IMR-90 (cell line): Measurements from ENCODE around the gene SLC17A8. TPM values are rescaled to one million over a fixed set of nuclear protein-coding genes. Genes with fewer than 3 reads are reported as not detected.
"Not testable (repeated sequence)": the region's sequence is repeated elsewhere in the genome, so short reads cannot be mapped to it uniquely, and the experiment has no call there.

Experiments used
- ATAC-seq: fragments of 200-7000 bp; cut with Tn5 transposase; 2 replicates; pipeline ENCODE4 v1.9.1; 2020; ENCODE audit warnings: low read depth, mild to moderate bottlenecking, moderate library complexity
- BruUV-seq: library from RNA; stranded (reverse); fragments of 400-500 nt; replicated peaks from 2 replicates; lab custom pipeline; 2021; lab: Mats Ljungman, UMichigan
- CTCF ChIA-PET: fragments of 300-600 bp; formaldehyde crosslinking; extraction: SDS; loops from one replicate; lab custom pipeline; 2021; ENCODE audit warnings: antibody characterized with exemption; lab: Yijun Ruan, JAX
- POLR2A ChIA-PET: fragments of 300-600 bp; sonication (Branson Sonifier 250); formaldehyde crosslinking; loops from one replicate; lab custom pipeline; 2022; ENCODE audit warnings: antibody characterized with exemption; ENCODE audit not compliant: unreplicated experiment; lab: Charles Lee
- DNase-seq: peaks from one replicate; pipeline ENCODE4 v3.0.0; 2013
- H2AFZ ChIP-seq: replicated peaks from 2 replicates; pipeline ENCODE3; 2013; ENCODE audit warnings: low read length, mild to moderate bottlenecking; ENCODE audit not compliant: poor library complexity
- H2AK5ac ChIP-seq: 2 replicates; pipeline ENCODE4 v1.6.1; 2013; ENCODE audit warnings: low read depth, low read length, inconsistent platforms
- H2AK9ac ChIP-seq: replicated peaks from 2 replicates; pipeline ENCODE3; 2013; ENCODE audit warnings: mild to moderate bottlenecking, low read depth, low read length, moderate library complexity; ENCODE audit not compliant: poor library complexity
- H2BK120ac ChIP-seq: 2 replicates; pipeline ENCODE4 v1.6.1; 2013; ENCODE audit warnings: low read depth, low read length, inconsistent platforms
- H2BK15ac ChIP-seq: 3 replicates; pipeline ENCODE4 v1.6.1; 2013; ENCODE audit warnings: low read depth, low read length, inconsistent platforms
- H2BK20ac ChIP-seq: 2 replicates; pipeline ENCODE4 v1.6.1; 2013; ENCODE audit warnings: low read depth, mild to moderate bottlenecking, inconsistent platforms, low read length, moderate library complexity
- H2BK5ac ChIP-seq: 2 replicates; pipeline ENCODE4 v1.6.1; 2013; ENCODE audit warnings: mild to moderate bottlenecking, low read depth, low read length, inconsistent platforms; ENCODE audit not compliant: poor library complexity, severe bottlenecking
- H3K14ac ChIP-seq: replicated peaks from 2 replicates; pipeline ENCODE4 v1.6.1; 2013; ENCODE audit warnings: low read depth, low read length, inconsistent platforms
- H3K18ac ChIP-seq: 2 replicates; pipeline ENCODE4 v1.6.1; 2013; ENCODE audit warnings: low read depth, low read length, control low read depth
- H3K23ac ChIP-seq: 2 replicates; pipeline ENCODE4 v1.6.1; 2013; ENCODE audit warnings: low read depth, low read length, inconsistent platforms
- H3K27ac ChIP-seq: 2 replicates; pipeline ENCODE4 v1.5.1; 2013; ENCODE audit warnings: mild to moderate bottlenecking, control low read depth, low read length; ENCODE audit not compliant: insufficient read depth
- H3K27me3 ChIP-seq: 2 replicates; pipeline ENCODE4 v1.6.1; 2013; ENCODE audit warnings: low read length; ENCODE audit not compliant: control insufficient read depth, insufficient read depth
- H3K36me3 ChIP-seq: 2 replicates; pipeline ENCODE4 v1.6.1; 2013; ENCODE audit warnings: low read length, mixed read lengths; ENCODE audit not compliant: control insufficient read depth, insufficient read depth
- H3K4ac ChIP-seq: 2 replicates; pipeline ENCODE4 v1.6.1; 2013; ENCODE audit warnings: low read depth, low read length, inconsistent platforms
- H3K4me1 ChIP-seq: 2 replicates; pipeline ENCODE4 v1.6.1; 2013; ENCODE audit warnings: low read length, mixed read lengths; ENCODE audit not compliant: control insufficient read depth, insufficient read depth
- H3K4me2 ChIP-seq: 2 replicates; pipeline ENCODE4 v1.6.1; 2013; ENCODE audit warnings: low read depth, mild to moderate bottlenecking, control low read depth, low read length, moderate library complexity
- H3K4me3 ChIP-seq: 2 replicates; pipeline ENCODE4 v1.5.1; 2013; ENCODE audit warnings: low read depth, mild to moderate bottlenecking, control low read depth, low read length, moderate library complexity; ENCODE audit not compliant: insufficient read depth
- H3K56ac ChIP-seq: 2 replicates; pipeline ENCODE4 v1.6.1; 2013; ENCODE audit warnings: low read length, inconsistent platforms; ENCODE audit not compliant: insufficient read depth; ENCODE audit errors: extremely low read depth
- H3K79me1 ChIP-seq, 2 experiments: 2 replicates each; pipeline ENCODE4 v1.6.1; 2013; ENCODE audit warnings: low read length in 2 of 2, inconsistent platforms in 1 of 2, low read depth in 1 of 2
- H3K9ac ChIP-seq: 2 replicates; pipeline ENCODE4 v1.6.1; 2013; ENCODE audit warnings: low read depth, low read length, control low read depth
- H3K9me1 ChIP-seq: 2 replicates; pipeline ENCODE4 v1.6.1; 2013; ENCODE audit warnings: low read length, inconsistent platforms; ENCODE audit not compliant: insufficient read depth
- H3K9me3 ChIP-seq: 2 replicates; pipeline ENCODE4 v1.6.1; 2013; ENCODE audit warnings: low read length; ENCODE audit not compliant: control insufficient read depth, insufficient read depth
- H4K20me1 ChIP-seq: 2 replicates; pipeline ENCODE4 v1.6.1; 2013; ENCODE audit warnings: low read length, inconsistent platforms; ENCODE audit not compliant: insufficient read depth
- H4K5ac ChIP-seq: 2 replicates; pipeline ENCODE4 v1.6.1; 2013; ENCODE audit warnings: mild to moderate bottlenecking, low read depth, low read length, control low read depth
- H4K8ac ChIP-seq, 2 experiments: 2 replicates each; pipeline ENCODE4 v1.6.1; 2013; ENCODE audit warnings: low read depth in 2 of 2, low read length in 2 of 2, control low read depth in 1 of 2, inconsistent platforms in 1 of 2
- H4K91ac ChIP-seq: 2 replicates; pipeline ENCODE4 v1.6.1; 2013; ENCODE audit warnings: low read depth, low read length, inconsistent platforms; ENCODE audit not compliant: insufficient read depth
- FOS ChIP-seq: fragments of 150-350 bp; IDR thresholded peaks from 2 replicates; pipeline ENCODE4 v1.6.1; 2016; ENCODE audit warnings: low read depth, low read length
- NFE2L2 ChIP-seq: fragments of 150-350 bp; IDR thresholded peaks from 2 replicates; pipeline ENCODE4 v1.6.1; 2016; ENCODE audit warnings: low read depth, mild to moderate bottlenecking, low read length
- WGBS, 2 experiments: methylation state at CpG; one replicate each; pipeline versions ENCODE4 v1.1.5 to v1.1.7; 2013; ENCODE audit warnings: missing lambda C conversion rate in 2 of 2; ENCODE audit not compliant: insufficient read length in 1 of 2; ENCODE audit errors: extremely low coverage in 2 of 2; 5-methylcytosine and 5-hydroxymethylcytosine counted together
- dilution Hi-C: fragments of 300-500 bp; cut with HindIII; formaldehyde crosslinking; loops from one replicate; pipeline ENCODE4 v1.14.3; 2018; ENCODE audit warnings: low sequenced_read_pairs; ENCODE audit not compliant: unreplicated experiment
- in situ Hi-C: fragments of 300-500 bp; cut with MboI; formaldehyde crosslinking; loops from 3 replicates; pipeline ENCODE4 v1.14.3; 2019; ENCODE audit warnings: low sequenced_read_pairs, inconsistent platforms, mixed read lengths
- intact Hi-C: fragments of 100-400 bp; cut with micrococcal nuclease; formaldehyde crosslinking; loops from 2 replicates; pipeline ENCODE4 v1.10.0; 2022
- polyA plus RNA-seq, 3 experiments: library from polyadenylated mRNA; depleted of rRNA; stranded (reverse); fragments of >200 nt; gene quantifications; 2 replicates each; pipeline ENCODE4 v1.2.3, GENCODE V29; 2012; ENCODE audit warnings: low replicate concordance in 1 of 3
- total RNA-seq: library from RNA; depleted of rRNA; stranded (reverse); fragments of >200 nt; gene quantifications from 2 replicates; pipeline ENCODE4 v1.2.3, GENCODE V29; 2012

SLC17A8 gene
- total and polyA plus RNA-seq, 2 of the 4 experiments (the other 2 are of a cell fraction) = not detected

DNA sequence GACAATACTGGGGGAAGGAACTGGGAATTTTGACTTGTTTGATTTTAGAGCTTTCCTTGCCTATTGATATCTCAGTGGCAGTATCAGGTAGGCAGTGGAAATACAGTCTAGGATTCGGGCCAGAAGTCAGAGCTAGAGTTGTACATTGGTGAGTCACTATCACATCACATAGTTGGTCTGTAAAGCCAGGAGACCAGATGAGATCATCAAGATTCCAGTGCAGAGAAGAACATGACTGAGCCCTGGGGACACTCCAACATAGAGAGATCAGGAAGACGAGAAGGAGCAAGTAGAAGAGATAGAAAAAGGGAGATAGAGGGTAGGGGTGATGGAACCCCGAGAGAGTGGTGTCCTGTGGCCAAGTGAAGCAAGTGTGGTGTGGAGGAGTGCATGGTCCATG, 70.2 kb downstream of the SLC17A8 start:
- Histone ChIP-seq H2BK20ac (no peak overlapping the region), H4K5ac (no peak overlapping the region), H2BK5ac (no peak overlapping the region), H3K27me3 (no peaks in the 10 kb centered on the region), H2AFZ (no peak overlapping the region), H2BK120ac (no peak overlapping the region), H3K36me3 (no peaks in the 10 kb centered on the region), H3K9me3 (no peaks in the 10 kb centered on the region), H3K9me1 (no peaks in the 10 kb centered on the region), H4K20me1 (no peaks in the 10 kb centered on the region), H3K18ac (no peak overlapping the region), H2AK9ac (no peak overlapping the region), H2BK15ac (no peak overlapping the region), H3K9ac (no peak overlapping the region), H3K79me1 (no peaks in the 10 kb centered on the region), H4K91ac (no peak overlapping the region), H3K4me2 (no peak overlapping the region), H4K8ac (no peak overlapping the region), H3K23ac (no peak overlapping the region), H2AK5ac (no peak overlapping the region), H3K4ac (no peak overlapping the region), H3K27ac (no peak overlapping the region), H3K56ac (no peak overlapping the region), H3K4me3 (no peak overlapping the region), H3K14ac (no peak overlapping the region), H3K4me1 (no peaks in the 10 kb centered on the region)
- dilution Hi-C loops (no loop called here), in situ Hi-C loops (no loop called here), intact Hi-C loops (no loop called here)
- POLR2A ChIA-PET = no interaction called here
- BruUV-seq = no TSS peak
- CTCF ChIA-PET = no interaction called here
- DNase-seq (peak; percentile 72), ATAC-seq (peak; percentile 77)
- WGBS, 2 experiments = 0% methylated on average over 1 of the region's 3 CpGs; no CpG with 5 or more reads in 1 of the 2 experiments
- TF ChIP-seq NFE2L2 (no peak), FOS (peak; percentile 37; the same call in 1 of the 2 replicates)

DNA sequence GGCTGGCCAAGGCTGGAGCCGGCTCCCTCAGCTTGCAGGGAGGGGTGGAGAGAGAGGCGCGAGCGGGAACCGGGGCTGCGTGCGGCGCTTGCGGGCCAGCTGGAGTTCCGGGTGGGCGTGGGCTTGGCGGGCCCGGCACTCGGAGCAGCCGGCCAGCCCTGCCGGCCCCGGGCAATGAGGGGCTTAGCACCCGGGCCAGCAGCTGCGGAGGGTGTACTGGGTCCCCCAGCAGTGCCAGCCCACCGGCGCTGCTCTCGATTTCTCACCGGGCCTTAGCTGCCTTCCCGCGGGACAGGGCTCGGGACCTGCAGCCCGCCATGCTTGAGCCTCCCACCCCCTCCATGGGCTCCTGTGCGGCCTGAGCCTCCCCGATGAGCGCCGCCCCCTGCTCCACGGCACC, 73.4 kb downstream of the SLC17A8 start:
- H3K9me3 ChIP-seq, POLR2A ChIA-PET, H3K18ac ChIP-seq, H3K4me3 ChIP-seq, H3K4ac ChIP-seq, BruUV-seq, H3K79me1 ChIP-seq, H4K20me1 ChIP-seq, H4K8ac ChIP-seq, DNase-seq, H2BK15ac ChIP-seq, H2AFZ ChIP-seq, H4K5ac ChIP-seq, H3K23ac ChIP-seq, H3K4me1 ChIP-seq, H2AK9ac ChIP-seq, intact Hi-C loops, H2BK5ac ChIP-seq, H3K9me1 ChIP-seq, H4K91ac ChIP-seq, H3K9ac ChIP-seq, H2BK120ac ChIP-seq, in situ Hi-C loops, H3K27ac ChIP-seq, H2AK5ac ChIP-seq, ATAC-seq, CTCF ChIA-PET, H3K14ac ChIP-seq, H3K4me2 ChIP-seq, H3K27me3 ChIP-seq, dilution Hi-C loops, H2BK20ac ChIP-seq, H3K56ac ChIP-seq, H3K36me3 ChIP-seq: not testable (repeated sequence)
- no CpG with 5 or more reads among the region's 32 CpGs for WGBS, 2 experiments
